ENCODE data around the gene INHBB. TPM values are rescaled to one million over a fixed set of nuclear protein-coding genes. Genes with fewer than 3 reads are reported as not detected.

Gene INHBB
- total RNA-seq, 1 donor from 2014 or later, result 8.1 TPM

- peaks cover 10 to 15% of the 10 kb centered on the region in 2 donors for H3K4me1 ChIP-seq
- intact Hi-C loops (cut with DNase I), result no loop called here
- DNase-seq (ENCODE audit: low spot score in 2 of 2), result no peak
- H3K36me3 ChIP-seq, result no peaks in the 10 kb centered on the region
- TF ChIP-seq CTCF (IDR thresholded peaks at IDR 0.05), result no peak
- H3K27ac ChIP-seq, result no peak overlapping the region
- no peaks in the 10 kb centered on the region for H3K9me3 ChIP-seq
- no peak overlapping the region for H3K4me3 ChIP-seq
- H3K27me3 ChIP-seq, result no peaks in the 10 kb centered on the region
Measured at GRCh38 chr2:120350801-120351320, 4.9 kb downstream of the INHBB start.

DNA sequence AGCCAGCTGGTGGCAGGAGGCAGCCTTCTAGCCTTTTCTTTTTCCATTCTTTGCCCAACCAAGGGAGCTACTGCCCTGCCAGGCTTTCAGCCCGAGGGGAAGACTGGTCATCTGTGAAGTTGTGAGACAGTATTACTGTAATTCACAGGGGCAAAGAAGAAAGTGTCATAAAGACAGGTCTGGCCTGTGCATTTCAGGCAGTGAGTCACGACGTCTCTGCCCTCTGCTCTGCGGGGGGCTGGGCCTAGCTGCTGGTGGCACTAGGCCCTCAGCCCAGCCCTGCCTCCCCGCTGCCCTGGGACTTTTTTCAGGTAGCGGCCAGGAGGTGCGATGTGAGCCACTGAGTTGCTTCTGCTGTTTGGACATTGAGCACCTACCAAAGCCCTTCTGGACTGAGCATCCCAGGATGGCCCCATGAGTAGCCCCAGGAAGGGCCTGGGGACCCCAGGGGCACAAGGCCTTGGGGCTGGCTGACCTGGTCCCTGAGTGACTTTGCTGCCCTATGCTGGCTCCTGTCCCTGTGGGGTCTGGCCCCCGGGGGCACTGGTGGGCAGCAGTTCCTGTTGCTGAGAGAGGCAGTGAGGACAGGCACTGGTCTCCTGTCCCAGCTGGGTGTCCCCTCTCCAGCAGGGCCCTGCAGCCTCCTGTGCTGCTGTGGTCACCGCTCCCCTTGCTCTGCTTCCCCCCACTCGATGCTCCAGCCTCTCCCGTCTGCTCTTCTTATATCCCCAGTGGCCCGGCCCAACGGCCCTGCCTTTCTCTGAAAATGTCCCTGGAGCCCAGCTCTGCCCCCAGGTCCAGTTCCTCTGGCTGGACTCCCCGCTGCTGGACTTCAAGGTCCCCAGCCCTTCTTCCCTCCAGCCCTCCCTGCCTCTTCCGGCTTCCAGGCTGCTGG, 7.0 kb downstream of the INHBB start:
- no peaks in the 10 kb centered on the region for H3K4me1 ChIP-seq
- H3K9me3 ChIP-seq, result no peaks in the 10 kb centered on the region
- H3K27ac ChIP-seq, result no peak overlapping the region
- TF ChIP-seq CTCF (IDR thresholded peaks at IDR 0.05), result no peak
- H3K27me3 ChIP-seq, result no peaks in the 10 kb centered on the region
- no peaks in the 10 kb centered on the region for H3K36me3 ChIP-seq
- DNase-seq (ENCODE audit: low spot score in 2 of 2), result no peak
- no peak overlapping the region for H3K4me3 ChIP-seq
- intact Hi-C loops (cut with DNase I), result no loop called here

- DNase-seq (ENCODE audit: low spot score in 2 of 2), result no peak
- no peaks in the 10 kb centered on the region for H3K9me3 ChIP-seq
- no peak for TF ChIP-seq CTCF (IDR thresholded peaks at IDR 0.05)
- H3K36me3 ChIP-seq, result no peaks in the 10 kb centered on the region
- intact Hi-C loops (cut with DNase I), result no loop called here
- H3K4me1 ChIP-seq, result no peaks in the 10 kb centered on the region
- H3K27ac ChIP-seq, result no peak overlapping the region
- H3K4me3 ChIP-seq, result no peak overlapping the region
- H3K27me3 ChIP-seq, result no peaks in the 10 kb centered on the region
Measured at GRCh38 chr2:120353591-120353898, 7.6 kb downstream of the INHBB start.

- H3K36me3 ChIP-seq, result no peaks in the 10 kb centered on the region
- no peak for DNase-seq (ENCODE audit: low spot score in 2 of 2)
- no peaks in the 10 kb centered on the region for H3K4me1 ChIP-seq
- TF ChIP-seq CTCF (IDR thresholded peaks at IDR 0.05), result no peak
- no peak overlapping the region for H3K4me3 ChIP-seq
- no peaks in the 10 kb centered on the region for H3K27me3 ChIP-seq
- H3K27ac ChIP-seq, result no peak overlapping the region
- no peaks in the 10 kb centered on the region for H3K9me3 ChIP-seq
- intact Hi-C loops (cut with DNase I), result no loop called here
Measured at GRCh38 chr2:120353931-120354330, 8.0 kb downstream of the INHBB start.

DNA sequence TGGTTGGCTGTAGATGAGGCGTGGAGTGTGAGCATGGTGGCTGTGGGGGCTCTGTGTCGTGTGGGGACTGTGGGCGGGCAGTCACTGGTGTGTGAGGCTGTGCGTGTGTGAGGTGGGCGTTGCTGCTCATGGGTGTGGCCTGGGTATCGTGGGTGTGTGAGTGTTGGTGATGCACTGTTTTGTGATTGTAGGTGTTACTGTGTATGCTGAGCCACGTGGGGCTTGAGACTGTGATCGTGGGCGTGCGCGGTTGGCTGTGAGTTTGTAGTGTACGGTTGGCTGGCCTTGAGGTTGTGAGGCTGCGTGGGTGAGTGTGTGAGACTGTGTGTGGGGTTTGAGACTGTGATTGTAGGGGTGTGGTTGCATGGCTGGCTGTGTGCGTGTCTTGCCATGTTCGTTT, 8.5 kb downstream of the INHBB start:
- no peak overlapping the region for H3K4me3 ChIP-seq
- no peaks in the 10 kb centered on the region for H3K36me3 ChIP-seq
- no peaks in the 10 kb centered on the region for H3K4me1 ChIP-seq
- H3K27ac ChIP-seq, result no peak overlapping the region
- no peaks in the 10 kb centered on the region for H3K9me3 ChIP-seq
- no peaks in the 10 kb centered on the region for H3K27me3 ChIP-seq
- TF ChIP-seq CTCF (IDR thresholded peaks at IDR 0.05), result no peak
- no peak for DNase-seq (ENCODE audit: low spot score in 2 of 2)
- intact Hi-C loops (cut with DNase I), result no loop called here
